HL-60 (cell line): ENCODE data around the gene CSRP3.

ENCODE experiments used
- GABPA ChIP-seq: IDR thresholded peaks from 2 replicates; pipeline ENCODE4 v1.6.1; 2012; ENCODE audit warnings: low read depth
- POLR2AphosphoS5 ChIP-seq: IDR thresholded peaks from 2 replicates; pipeline ENCODE4 v1.6.1; 2012; ENCODE audit warnings: low read depth
- SPI1 ChIP-seq: IDR thresholded peaks from 2 replicates; pipeline ENCODE4 v1.6.1; 2012; ENCODE audit warnings: low read depth, mild to moderate bottlenecking, borderline replicate concordance
- TF ChIP-seq, protein P1 (sequence below): IDR thresholded peaks from one replicate; pipeline ENCODE4 v1.5.1; 2011; ENCODE audit warnings: low read length, control low read depth, inconsistent platforms; ENCODE audit not compliant: insufficient read depth
- TF ChIP-seq, protein P2 (sequence below): IDR thresholded peaks from 2 replicates; pipeline ENCODE4 v1.6.1; 2012; ENCODE audit warnings: low read depth; ENCODE audit not compliant: insufficient replicate concordance

DNA sequence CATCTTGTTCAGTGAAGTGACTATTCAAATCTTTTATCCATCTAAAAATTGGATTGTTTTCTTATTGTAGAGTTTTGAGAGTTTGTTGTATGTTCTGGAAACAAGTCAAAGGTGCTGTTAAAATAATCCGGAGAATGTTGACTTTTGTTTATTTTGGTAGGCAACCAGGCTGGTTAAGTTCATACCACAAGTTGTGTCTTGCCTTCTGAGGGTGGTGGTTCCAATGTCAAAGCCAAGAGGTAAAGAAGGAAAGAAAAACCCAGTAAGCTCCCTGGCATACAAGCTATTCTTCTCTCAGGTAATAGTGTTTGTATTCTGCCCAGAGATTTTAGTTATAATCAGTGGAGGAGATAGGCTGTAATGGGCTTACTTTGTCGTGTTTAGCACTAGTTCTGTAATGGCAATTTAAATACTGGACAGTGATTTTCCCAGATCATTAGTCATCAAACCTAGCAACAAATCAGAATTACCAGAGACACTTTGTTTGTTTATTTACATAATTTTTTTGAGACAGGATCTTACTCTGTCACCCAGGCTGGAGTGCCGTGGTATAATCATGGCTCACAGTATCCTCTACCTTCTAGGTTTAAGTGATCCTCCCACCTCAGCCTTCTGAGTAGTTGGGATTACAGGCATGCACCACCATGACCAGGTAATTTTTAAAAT is 15.1 kb upstream of the CSRP3 start:
- TF ChIP-seq, protein P1, sequence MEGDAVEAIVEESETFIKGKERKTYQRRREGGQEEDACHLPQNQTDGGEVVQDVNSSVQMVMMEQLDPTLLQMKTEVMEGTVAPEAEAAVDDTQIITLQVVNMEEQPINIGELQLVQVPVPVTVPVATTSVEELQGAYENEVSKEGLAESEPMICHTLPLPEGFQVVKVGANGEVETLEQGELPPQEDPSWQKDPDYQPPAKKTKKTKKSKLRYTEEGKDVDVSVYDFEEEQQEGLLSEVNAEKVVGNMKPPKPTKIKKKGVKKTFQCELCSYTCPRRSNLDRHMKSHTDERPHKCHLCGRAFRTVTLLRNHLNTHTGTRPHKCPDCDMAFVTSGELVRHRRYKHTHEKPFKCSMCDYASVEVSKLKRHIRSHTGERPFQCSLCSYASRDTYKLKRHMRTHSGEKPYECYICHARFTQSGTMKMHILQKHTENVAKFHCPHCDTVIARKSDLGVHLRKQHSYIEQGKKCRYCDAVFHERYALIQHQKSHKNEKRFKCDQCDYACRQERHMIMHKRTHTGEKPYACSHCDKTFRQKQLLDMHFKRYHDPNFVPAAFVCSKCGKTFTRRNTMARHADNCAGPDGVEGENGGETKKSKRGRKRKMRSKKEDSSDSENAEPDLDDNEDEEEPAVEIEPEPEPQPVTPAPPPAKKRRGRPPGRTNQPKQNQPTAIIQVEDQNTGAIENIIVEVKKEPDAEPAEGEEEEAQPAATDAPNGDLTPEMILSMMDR, result no peak
- TF ChIP-seq, protein P2, sequence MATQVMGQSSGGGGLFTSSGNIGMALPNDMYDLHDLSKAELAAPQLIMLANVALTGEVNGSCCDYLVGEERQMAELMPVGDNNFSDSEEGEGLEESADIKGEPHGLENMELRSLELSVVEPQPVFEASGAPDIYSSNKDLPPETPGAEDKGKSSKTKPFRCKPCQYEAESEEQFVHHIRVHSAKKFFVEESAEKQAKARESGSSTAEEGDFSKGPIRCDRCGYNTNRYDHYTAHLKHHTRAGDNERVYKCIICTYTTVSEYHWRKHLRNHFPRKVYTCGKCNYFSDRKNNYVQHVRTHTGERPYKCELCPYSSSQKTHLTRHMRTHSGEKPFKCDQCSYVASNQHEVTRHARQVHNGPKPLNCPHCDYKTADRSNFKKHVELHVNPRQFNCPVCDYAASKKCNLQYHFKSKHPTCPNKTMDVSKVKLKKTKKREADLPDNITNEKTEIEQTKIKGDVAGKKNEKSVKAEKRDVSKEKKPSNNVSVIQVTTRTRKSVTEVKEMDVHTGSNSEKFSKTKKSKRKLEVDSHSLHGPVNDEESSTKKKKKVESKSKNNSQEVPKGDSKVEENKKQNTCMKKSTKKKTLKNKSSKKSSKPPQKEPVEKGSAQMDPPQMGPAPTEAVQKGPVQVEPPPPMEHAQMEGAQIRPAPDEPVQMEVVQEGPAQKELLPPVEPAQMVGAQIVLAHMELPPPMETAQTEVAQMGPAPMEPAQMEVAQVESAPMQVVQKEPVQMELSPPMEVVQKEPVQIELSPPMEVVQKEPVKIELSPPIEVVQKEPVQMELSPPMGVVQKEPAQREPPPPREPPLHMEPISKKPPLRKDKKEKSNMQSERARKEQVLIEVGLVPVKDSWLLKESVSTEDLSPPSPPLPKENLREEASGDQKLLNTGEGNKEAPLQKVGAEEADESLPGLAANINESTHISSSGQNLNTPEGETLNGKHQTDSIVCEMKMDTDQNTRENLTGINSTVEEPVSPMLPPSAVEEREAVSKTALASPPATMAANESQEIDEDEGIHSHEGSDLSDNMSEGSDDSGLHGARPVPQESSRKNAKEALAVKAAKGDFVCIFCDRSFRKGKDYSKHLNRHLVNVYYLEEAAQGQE, result no peak
- no peak for TF ChIP-seq POLR2AphosphoS5
- no peak for TF ChIP-seq GABPA
- TF ChIP-seq SPI1, result no peak
